PC-3 (cell line): ENCODE results near the gene TNFSF10. TPM values are rescaled to one million over a fixed set of nuclear protein-coding genes. Genes with fewer than 3 reads are reported as not detected.

ENCODE experiments used
- ATAC-seq: fragments of 200-7000 bp; cut with Tn5 transposase; 2 replicates; pipeline ENCODE4 v1.9.1; 2020; ENCODE audit warnings: mild to moderate bottlenecking, moderate library complexity
- BruUV-seq: library from RNA; stranded (reverse); fragments of 400-500 nt; replicated peaks from 2 replicates; lab custom pipeline; 2021; lab: Mats Ljungman, UMichigan
- CTCF ChIA-PET: fragments of 300-600 bp; sonication (Branson Sonifier 250); formaldehyde crosslinking; loops from one replicate; lab custom pipeline; 2022; ENCODE audit warnings: antibody characterized with exemption; lab: Charles Lee
- POLR2A ChIA-PET: fragments of 300-600 bp; sonication (Branson Sonifier 250); formaldehyde crosslinking; loops from one replicate; lab custom pipeline; 2022; ENCODE audit warnings: antibody characterized with exemption; ENCODE audit not compliant: unreplicated experiment; lab: Charles Lee
- DNase-seq: peaks from one replicate; pipeline ENCODE4 v3.0.0-alpha.2; 2015
- H2AFZ ChIP-seq: fragments of 300-600 bp; sonication (generic); 2 replicates; pipeline ENCODE4 v1.6.0; 2016; ENCODE audit warnings: antibody characterized with exemption, low read length
- H3F3A ChIP-seq: fragments of 300-600 bp; sonication (generic); one replicate; pipeline ENCODE4 v1.6.0; 2017; ENCODE audit warnings: antibody characterized with exemption, low read length, control low read depth, mild to moderate bottlenecking; ENCODE audit not compliant: unreplicated experiment
- H3K27ac ChIP-seq: fragments of 300-600 bp; sonication (generic); 2 replicates; pipeline ENCODE4 v1.5.1; 2016; ENCODE audit warnings: mild to moderate bottlenecking, low read length
- H3K27me3 ChIP-seq: fragments of 300-600 bp; sonication (generic); 2 replicates; pipeline ENCODE4 v1.6.1; 2016; ENCODE audit warnings: low read length, mixed read lengths
- H3K36me3 ChIP-seq: fragments of 300-600 bp; sonication (generic); 2 replicates; pipeline ENCODE4 v1.6.1; 2016; ENCODE audit warnings: low read depth, mixed run types, low read length, mixed read lengths
- H3K4me1 ChIP-seq: fragments of 300-600 bp; sonication (generic); 2 replicates; pipeline ENCODE4 v1.5.1; 2016; ENCODE audit warnings: low read length; ENCODE audit not compliant: insufficient read depth
- H3K4me2 ChIP-seq: fragments of 300-600 bp; sonication (generic); 2 replicates; pipeline ENCODE4 v1.6.0; 2016; ENCODE audit warnings: low read length
- H3K4me3 ChIP-seq: fragments of 300-600 bp; sonication (generic); 2 replicates; pipeline ENCODE4 v1.5.1; 2016; ENCODE audit warnings: mild to moderate bottlenecking, low read length, mixed read lengths
- H3K79me2 ChIP-seq: fragments of 300-600 bp; sonication (generic); 2 replicates; pipeline ENCODE4 v1.6.1; 2017; ENCODE audit warnings: low read length, mixed read lengths
- H3K9ac ChIP-seq: fragments of 300-600 bp; sonication (generic); 2 replicates; pipeline ENCODE4 v1.6.0; 2016; ENCODE audit warnings: mild to moderate bottlenecking, low read length
- H3K9me2 ChIP-seq: fragments of 300-600 bp; sonication (generic); replicated peaks from 2 replicates; pipeline ENCODE4 v1.6.1; 2016; ENCODE audit warnings: mixed run types, low read length, mixed read lengths
- H3K9me3 ChIP-seq: fragments of 300-600 bp; sonication (generic); 2 replicates; pipeline ENCODE4 v1.6.1; 2016; ENCODE audit warnings: low read length, mixed read lengths
- H4K20me1 ChIP-seq: fragments of 300-600 bp; sonication (generic); 2 replicates; pipeline ENCODE4 v1.6.1; 2016; ENCODE audit warnings: low read length, mixed read lengths
- CTCF ChIP-seq: fragments of 300-600 bp; sonication (generic); conservative IDR thresholded peaks from 2 replicates; pipeline ENCODE4 v1.5.1; 2017; ENCODE audit warnings: antibody characterized with exemption, low read depth, mild to moderate bottlenecking, low read length
- EZH2 ChIP-seq: fragments of 300-600 bp; sonication (generic); IDR thresholded peaks from one replicate; pipeline ENCODE4 v1.6.1; 2017; ENCODE audit warnings: antibody characterized with exemption, mild to moderate bottlenecking, low read length; ENCODE audit not compliant: unreplicated experiment
- EZH2phosphoT487 ChIP-seq: fragments of 300-600 bp; sonication (generic); IDR thresholded peaks from 2 replicates; pipeline ENCODE4 v1.6.1; 2018; ENCODE audit warnings: mild to moderate bottlenecking, antibody characterized with exemption, low read length, borderline replicate concordance
- intact Hi-C: fragments of 100-400 bp; cut with micrococcal nuclease; formaldehyde crosslinking; loops from 2 replicates; pipeline ENCODE4 v1.9.0; 2023
- total RNA-seq: library from RNA; depleted of rRNA; stranded (reverse); fragments of >200 nt; gene quantifications from 2 replicates; pipeline ENCODE4 v1.2.3, GENCODE V29; 2014

TNFSF10 gene
- total RNA-seq, 1 experiment from 2014 or later, result 0.58 TPM

DNA sequence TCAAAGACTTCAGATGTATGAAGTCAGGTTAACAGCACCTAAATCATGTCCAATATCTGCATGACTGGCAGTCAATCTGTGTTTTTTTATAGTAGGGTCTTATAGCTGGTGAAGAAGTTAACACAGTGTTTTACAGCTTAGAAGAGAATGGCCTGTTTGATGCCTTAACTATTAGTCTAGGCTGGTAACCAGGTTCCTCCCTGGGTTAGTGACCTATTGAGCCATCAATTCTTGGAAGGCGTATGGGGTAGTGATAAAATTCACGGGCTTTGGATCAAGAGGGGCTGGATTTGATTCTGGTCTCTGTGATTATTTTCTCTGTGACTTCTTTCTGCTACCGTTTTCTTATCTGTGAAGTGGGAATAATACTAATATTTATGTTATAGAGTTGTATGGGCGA is 16.0 kb upstream of the TNFSF10 start:
- Histone ChIP-seq H3K27me3 (no peaks in the 10 kb centered on the region), H3K27ac (no peak overlapping the region), H3K79me2 (no peaks in the 10 kb centered on the region), H3F3A (no peaks in the 10 kb centered on the region), H3K4me2 (no peak overlapping the region), H3K4me3 (no peak overlapping the region), H3K9me2 (no peaks in the 10 kb centered on the region), H3K9ac (no peak overlapping the region), H3K36me3 (no peaks in the 10 kb centered on the region), H4K20me1 (no peaks in the 10 kb centered on the region), H3K9me3 (no peaks in the 10 kb centered on the region), H2AFZ (no peak overlapping the region), H3K4me1 (peaks cover 3% of the 10 kb centered on the region; the same call in 1 of the 2 replicates)
- DNase-seq (no peak), ATAC-seq (no peak)
- BruUV-seq, result no TSS peak
- TF ChIP-seq CTCF (no peak), EZH2phosphoT487 (no peak), EZH2 (no peak)
- intact Hi-C loops, result no loop called here
- ChIA-PET POLR2A (no interaction called here), CTCF (no interaction called here)

DNA sequence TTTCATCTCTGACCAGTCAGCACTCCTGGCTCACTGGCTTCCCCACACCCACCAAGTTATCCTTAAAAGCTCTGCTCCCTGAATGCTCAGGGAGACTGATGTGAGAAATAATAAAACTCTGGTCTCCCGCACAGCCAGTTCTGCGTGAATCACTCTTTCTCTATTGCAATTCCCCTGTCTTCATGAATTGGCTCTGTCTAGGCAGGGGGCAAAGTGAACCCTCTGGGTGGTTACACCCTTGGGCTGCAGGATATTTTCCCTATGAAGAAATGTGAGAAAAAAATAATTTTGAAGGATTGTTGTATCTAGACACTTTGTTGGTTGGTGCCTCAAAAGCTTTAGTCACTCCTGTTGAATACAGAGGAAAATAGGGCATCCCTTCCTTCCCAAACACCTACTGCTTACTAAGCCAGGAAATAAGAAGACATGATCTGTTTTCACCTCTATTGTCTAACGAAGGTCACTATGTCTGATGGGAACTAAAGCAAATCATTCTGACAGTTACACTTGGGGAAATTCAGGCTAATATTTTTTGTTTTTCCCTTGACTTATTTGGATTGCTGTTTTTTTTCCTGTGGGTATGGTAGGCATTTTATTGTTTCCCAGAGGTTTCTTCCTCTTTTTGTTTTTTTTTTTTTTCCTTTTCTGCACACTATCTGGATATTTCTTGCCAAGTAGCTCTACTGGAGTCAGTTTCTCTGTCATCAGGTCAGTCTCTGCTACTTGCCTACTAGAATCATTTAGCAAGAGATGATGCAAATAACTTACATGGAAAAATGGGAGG is 15.3 kb upstream of the TNFSF10 start:
- no peaks in the 10 kb centered on the region for H3K79me2 ChIP-seq
- H3F3A ChIP-seq, result no peaks in the 10 kb centered on the region
- ChIA-PET POLR2A (interaction anchor here (0.6 kb wide), 1 partner anchor 779 kb away, joined by 3 read pairs; no protein-coding TSS in a partner anchor), CTCF (no interaction called here)
- DNase-seq (no peak), ATAC-seq (no peak)
- H3K27ac ChIP-seq, result no peak overlapping the region
- H3K9me3 ChIP-seq, result no peaks in the 10 kb centered on the region
- H3K9me2 ChIP-seq, result no peaks in the 10 kb centered on the region
- H3K4me1 ChIP-seq, result peaks cover 3% of the 10 kb centered on the region; the same call in 1 of the 2 replicates
- no peaks in the 10 kb centered on the region for H4K20me1 ChIP-seq
- no peaks in the 10 kb centered on the region for H3K36me3 ChIP-seq
- TF ChIP-seq EZH2phosphoT487, result no peak
- no peak for TF ChIP-seq CTCF
- TF ChIP-seq EZH2, result no peak
- H3K4me3 ChIP-seq, result no peak overlapping the region
- no TSS peak for BruUV-seq
- H3K4me2 ChIP-seq, result no peak overlapping the region
- H3K9ac ChIP-seq, result no peak overlapping the region
- H2AFZ ChIP-seq, result no peak overlapping the region
- intact Hi-C loops, result no loop called here
- H3K27me3 ChIP-seq, result no peaks in the 10 kb centered on the region
